ENCODE results near the gene HOXB8.

HOXB8 gene

DNA sequence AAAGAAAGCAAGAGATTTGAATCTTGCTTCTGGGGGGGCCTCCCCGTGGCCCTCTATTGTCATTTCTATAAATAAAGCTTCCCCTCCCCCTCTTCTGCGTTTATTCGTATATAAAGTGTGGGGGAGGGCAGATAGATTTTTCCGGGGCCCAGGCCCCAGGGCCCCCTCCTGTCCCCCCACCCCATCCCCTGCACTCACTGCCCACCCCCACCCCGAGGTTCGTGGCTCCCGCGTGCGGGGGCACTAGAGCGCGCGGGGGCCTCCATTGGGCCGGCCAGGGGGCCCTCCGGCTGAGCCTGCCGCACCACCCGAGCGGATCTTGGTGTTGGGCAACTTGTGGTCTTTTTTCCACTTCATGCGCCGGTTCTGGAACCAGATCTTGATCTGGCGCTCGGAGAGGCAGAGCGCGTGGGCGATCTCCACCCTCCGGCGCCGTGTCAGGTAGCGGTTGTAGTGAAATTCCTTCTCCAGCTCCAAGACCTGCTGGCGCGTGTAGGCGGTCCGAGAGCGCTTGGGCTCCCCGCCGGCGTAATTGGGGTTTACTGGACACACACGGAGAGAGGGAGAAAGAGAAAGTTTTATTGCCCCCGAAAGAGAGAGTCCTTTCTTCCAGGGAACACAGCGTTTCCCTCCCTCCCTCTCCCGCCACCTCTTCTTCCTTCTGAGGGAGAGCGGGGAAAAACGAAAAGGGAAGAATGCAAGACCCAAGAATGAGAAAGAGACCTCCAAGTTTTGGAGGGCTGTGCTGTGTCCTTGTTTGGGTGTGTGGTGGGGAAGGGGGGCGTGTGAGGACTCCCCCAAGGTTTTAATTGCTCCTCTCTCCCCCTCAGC is 38.4 kb downstream of the HOXB8 start:
- H3K4me1 ChIP-seq: peaks cover 28% of the 10 kb centered on the region
- peak overlapping the region; percentile 58 for H3K4me3 ChIP-seq
- DNase-seq (ENCODE audit: low spot score in 2 of 2): peak in 1 of 2 experiments; percentile 67
- H3K36me3 ChIP-seq (replicated peaks): no peaks in the 10 kb centered on the region
- H3K9me3 ChIP-seq: no peaks in the 10 kb centered on the region
- no peaks in the 10 kb centered on the region for H3K27me3 ChIP-seq (ENCODE audit: low read depth)
- in situ Hi-C loops (cut with MboI; ENCODE audit: low sequenced_read_pairs): loop anchor here (5.0 kb wide), 1 partner anchor 34 kb away; no protein-coding TSS in a partner anchor

DNA sequence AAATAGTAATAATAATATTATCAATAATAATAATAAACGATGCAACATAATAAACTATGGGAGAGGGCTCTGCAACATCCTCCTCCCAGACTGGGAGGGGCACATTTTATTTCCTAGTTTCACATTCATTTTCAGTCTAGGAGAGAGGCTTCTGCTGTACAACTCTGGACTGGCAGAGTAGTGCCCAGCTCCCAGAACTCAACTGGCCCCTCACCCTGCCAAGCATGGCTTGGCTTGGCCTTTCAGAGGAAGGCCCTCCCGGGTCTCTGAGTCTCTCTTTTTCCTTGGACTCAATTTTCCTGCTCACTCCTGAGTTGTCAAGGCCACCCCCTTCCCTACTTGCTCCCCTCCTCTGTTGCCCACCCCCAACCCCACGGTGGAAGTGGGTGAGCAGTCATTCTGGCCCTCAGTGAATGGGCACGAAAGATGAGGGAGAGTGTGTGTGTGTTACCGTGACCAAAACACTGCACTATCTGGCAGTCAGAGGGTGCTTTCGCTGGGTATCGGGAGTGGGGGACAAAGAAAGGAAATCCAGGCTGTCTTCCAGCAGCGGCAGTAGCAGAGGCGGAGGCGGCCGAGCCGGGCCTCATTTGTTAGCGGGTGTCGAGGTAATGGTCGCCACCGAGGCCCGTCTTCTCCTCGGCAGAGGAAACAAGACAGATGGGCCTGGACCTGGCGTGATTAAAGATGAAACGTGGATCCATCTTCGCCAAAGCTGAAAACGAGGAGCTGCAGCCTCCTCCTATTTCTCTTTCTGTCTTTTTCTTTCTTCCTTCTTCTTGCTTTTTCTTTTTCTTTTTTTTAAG is 39.2 kb downstream of the HOXB8 start:
- DNase-seq (ENCODE audit: low spot score in 2 of 2): peak in 1 of 2 experiments; percentile 36

DNA sequence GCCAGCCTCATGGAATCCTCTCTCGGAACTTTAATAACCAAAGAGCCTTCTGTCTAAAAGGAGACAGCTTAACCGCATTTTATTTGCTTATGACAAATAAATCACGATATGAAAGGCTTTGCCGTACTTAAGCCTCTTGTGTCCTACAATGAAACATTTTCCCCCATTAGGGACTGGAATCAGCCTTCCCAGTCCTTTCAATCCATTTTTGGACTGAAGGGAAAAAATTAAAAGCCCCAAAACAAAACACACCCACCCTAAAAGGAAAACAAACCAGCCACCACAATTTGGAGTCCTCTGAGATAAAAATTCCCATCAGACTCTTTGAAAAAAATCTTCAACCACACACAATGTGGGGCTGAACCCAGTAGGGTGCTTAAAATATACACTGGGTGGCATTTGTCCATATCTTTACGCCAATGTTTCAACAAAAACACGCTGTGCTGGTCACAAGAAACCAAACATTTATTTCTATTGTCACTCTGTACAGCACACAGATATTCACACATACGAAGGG is 40.0 kb downstream of the HOXB8 start:
- Histone ChIP-seq H3K4me3 (no peak overlapping the region), H3K36me3 (replicated peaks) (no peaks in the 10 kb centered on the region), H3K27me3 (ENCODE audit: low read depth) (no peaks in the 10 kb centered on the region), H3K4me1 (peaks cover 28% of the 10 kb centered on the region), H3K9me3 (no peaks in the 10 kb centered on the region)
- in situ Hi-C loops (cut with MboI; ENCODE audit: low sequenced_read_pairs): loop anchor here (5.0 kb wide), 1 partner anchor 33 kb away; no protein-coding TSS in a partner anchor
- peak; percentile 55 to 97 for DNase-seq (ENCODE audit: low spot score in 2 of 2)

More for the DNA sequence above, 39.2 kb downstream of the HOXB8 start:
- in situ Hi-C loops (cut with MboI; ENCODE audit: low sequenced_read_pairs): loop anchor here (5.0 kb wide), 1 partner anchor 34 kb away; no protein-coding TSS in a partner anchor
- H3K9me3 ChIP-seq: no peaks in the 10 kb centered on the region
- H3K4me1 ChIP-seq: peaks cover 28% of the 10 kb centered on the region
- H3K36me3 ChIP-seq (replicated peaks): no peaks in the 10 kb centered on the region
- no peaks in the 10 kb centered on the region for H3K27me3 ChIP-seq (ENCODE audit: low read depth)
- peak overlapping the region; percentile 2; the same call in 1 of the 2 replicates for H3K4me3 ChIP-seq

DNA sequence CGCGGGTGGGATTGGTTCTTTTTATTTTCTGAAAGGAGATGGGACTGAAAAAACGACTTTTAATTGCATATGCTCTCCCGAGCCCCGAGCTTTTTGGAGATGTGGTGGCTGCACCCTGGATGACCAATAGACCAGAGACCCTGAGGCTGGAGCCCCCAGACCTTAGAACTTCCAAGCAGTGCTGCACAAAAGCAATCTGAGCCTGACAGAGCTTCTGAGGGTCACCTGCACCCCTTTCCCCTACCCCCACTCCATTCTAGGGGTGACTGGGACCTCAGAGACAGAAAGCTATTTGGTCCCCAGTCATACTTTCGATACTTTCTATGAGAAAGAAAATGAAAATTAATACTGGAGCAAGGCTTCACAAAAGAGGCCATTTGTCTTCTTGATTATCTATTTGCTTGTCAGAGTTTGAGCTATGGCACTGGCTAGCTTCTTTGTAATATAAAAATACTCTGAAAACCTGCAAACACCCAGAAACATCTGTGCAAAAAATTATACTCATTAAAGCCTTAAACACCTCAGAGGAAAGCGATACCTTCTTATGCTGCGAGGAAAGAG is 40.5 kb downstream of the HOXB8 start:
- in situ Hi-C loops (cut with MboI; ENCODE audit: low sequenced_read_pairs): loop anchor here (5.0 kb wide), 1 partner anchor 32 kb away; no protein-coding TSS in a partner anchor
- DNase-seq (ENCODE audit: low spot score in 2 of 2): no peak
- no peaks in the 10 kb centered on the region for H3K36me3 ChIP-seq (replicated peaks)
- no peaks in the 10 kb centered on the region for H3K27me3 ChIP-seq (ENCODE audit: low read depth)
- no peaks in the 10 kb centered on the region for H3K9me3 ChIP-seq
- H3K4me3 ChIP-seq: peak overlapping the region; percentile 5
- H3K4me1 ChIP-seq: peaks cover 28% of the 10 kb centered on the region

DNA sequence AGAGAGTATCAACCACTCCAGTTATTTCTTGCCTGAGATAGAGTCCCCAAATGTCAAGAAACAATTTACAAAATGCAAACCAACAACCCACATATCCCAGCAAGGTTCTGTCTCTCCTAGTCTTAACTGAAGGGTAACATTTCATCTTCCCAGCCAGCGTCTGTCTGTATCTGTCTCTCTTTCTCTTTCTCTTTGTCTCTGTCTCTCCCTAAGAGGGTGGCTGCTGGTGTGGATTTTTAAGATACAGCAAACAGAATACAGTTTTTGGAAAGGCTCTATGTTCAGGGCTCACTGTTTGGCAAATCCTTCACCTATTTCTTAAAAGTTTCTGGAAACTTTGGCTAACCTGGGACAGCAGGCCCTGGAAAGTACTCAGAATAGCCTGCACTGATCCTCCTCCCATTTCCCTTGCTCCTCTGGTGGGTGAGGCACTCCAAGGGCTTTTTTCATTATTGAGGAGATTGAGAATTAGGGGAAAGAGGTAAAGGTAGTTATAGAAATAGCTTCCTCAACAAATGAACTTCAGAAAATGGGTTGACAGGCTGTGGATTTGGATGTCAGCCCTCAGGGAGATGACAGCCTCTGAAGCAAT is 43.2 kb downstream of the HOXB8 start:
- Histone ChIP-seq H3K27me3 (ENCODE audit: low read depth) (no peaks in the 10 kb centered on the region), H3K4me3 (no peak overlapping the region), H3K4me1 (peaks cover 28% of the 10 kb centered on the region), H3K36me3 (replicated peaks) (no peaks in the 10 kb centered on the region), H3K9me3 (no peaks in the 10 kb centered on the region)
- no peak for DNase-seq (ENCODE audit: low spot score in 2 of 2)
- in situ Hi-C loops (cut with MboI; ENCODE audit: low sequenced_read_pairs): no loop called here

DNA sequence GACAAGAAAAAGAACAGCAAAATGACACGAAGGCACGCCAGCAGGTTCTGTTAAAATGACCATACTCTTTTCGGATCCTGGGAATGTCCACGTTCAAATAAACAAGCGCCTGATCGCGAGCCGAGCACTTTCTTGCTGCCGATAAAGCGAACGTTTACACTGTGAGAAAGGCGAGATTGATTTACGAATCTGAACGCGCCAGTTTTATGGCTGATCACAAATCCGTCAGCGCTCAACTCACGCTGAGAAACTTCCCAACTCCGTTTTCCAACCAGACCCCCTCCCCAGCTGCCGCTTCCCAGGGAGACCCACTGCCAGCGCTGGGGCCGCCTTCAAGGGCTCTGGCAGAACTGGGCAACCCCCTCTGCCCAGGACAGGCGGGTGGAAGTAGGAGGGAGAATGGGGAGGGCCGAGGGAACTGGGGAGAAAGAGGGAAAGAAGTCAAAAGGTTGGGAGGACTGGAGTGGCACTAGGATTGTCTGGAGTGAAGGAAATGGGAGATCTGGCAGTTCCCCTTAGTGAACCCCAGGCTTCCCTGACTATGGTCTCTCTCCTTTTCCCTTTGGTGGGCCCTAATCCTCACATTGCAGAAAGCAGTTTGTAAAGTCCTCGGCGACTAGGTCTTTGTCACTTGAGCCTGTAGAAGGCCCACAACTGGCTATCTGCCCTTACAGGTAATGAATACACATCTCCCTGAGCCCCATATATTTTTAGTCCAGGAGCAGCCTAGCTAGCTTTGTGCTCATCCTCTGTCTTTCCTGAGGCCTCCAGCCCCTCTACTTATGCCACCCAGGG is 43.9 kb downstream of the HOXB8 start:
- Histone ChIP-seq H3K9me3 (no peaks in the 10 kb centered on the region), H3K27me3 (ENCODE audit: low read depth) (no peaks in the 10 kb centered on the region), H3K4me1 (peaks cover 27% of the 10 kb centered on the region), H3K4me3 (no peak overlapping the region), H3K36me3 (replicated peaks) (no peaks in the 10 kb centered on the region)
- no peak for DNase-seq (ENCODE audit: low spot score in 2 of 2)
- in situ Hi-C loops (cut with MboI; ENCODE audit: low sequenced_read_pairs): no loop called here

DNA sequence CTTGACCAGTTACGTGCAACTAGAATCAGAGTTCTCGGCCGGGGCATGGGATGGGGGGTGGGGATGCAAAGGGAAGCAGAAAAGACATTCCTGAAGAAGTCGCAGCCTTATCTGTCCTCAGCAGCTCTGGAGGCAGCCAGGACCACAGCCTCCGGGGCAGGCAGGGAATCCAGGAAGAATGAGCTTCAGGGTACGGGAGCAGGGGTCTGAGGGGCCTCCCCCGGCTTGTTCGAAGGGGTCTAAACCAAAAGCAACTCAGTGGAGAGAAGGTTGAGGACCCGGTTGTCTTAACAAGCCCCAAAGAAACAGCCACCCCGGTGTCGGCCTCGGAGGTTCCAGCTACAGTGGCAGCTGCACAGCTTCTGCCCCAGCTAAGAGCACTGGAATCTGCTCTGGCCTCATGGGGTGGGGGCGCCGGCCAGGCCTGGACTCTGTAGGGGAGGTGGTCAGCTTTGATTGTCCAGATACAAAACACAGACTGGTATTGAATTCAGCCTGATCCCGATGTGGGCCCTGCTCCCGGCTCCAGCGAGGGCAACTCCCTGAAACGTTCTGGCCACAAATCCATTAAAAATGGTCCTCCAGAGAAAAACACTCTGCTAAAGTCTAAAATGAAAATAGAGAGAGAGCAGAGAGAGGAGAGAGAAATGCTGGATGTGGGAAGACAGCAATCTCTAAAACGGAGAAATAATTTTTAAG is 44.6 kb downstream of the HOXB8 start:
- DNase-seq (ENCODE audit: low spot score in 2 of 2): no peak
- Histone ChIP-seq H3K36me3 (replicated peaks) (no peaks in the 10 kb centered on the region), H3K9me3 (no peaks in the 10 kb centered on the region), H3K4me3 (no peak overlapping the region), H3K4me1 (peaks cover 20% of the 10 kb centered on the region), H3K27me3 (ENCODE audit: low read depth) (no peaks in the 10 kb centered on the region)
- in situ Hi-C loops (cut with MboI; ENCODE audit: low sequenced_read_pairs): no loop called here

DNA sequence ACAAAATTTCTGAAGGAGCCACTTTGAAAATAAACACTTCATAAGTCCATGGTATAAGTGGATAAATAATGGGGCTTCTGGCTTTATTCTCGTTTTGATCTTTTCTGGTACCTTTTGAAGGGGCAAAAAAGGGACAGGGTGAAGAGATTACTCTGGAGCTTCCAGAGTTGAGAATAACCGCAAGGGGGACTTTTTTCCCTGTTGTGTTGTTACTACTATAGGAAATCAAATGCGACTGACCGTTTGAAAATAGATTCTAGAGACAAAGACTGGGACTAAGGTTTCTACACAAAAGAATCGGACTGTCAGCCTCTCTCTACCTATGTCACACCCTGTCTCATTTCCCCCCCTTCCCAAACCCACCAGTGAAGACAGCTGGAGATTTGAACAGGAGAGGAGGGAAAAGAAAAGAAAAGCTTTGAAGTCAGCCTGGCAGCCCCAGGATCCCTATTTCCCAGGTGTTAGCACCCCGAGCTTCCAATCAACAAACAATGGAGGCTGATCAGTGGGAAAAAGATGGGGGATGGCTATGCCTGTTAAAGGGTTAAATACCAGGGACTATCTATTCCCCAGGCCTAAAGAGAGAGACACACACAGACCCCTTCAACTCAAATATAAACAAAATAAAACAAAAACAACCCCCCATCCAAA is 45.3 kb downstream of the HOXB8 start:
- Histone ChIP-seq H3K27me3 (ENCODE audit: low read depth) (no peaks in the 10 kb centered on the region), H3K36me3 (replicated peaks) (no peaks in the 10 kb centered on the region)
- no peak for DNase-seq (ENCODE audit: low spot score in 2 of 2)

DNA sequence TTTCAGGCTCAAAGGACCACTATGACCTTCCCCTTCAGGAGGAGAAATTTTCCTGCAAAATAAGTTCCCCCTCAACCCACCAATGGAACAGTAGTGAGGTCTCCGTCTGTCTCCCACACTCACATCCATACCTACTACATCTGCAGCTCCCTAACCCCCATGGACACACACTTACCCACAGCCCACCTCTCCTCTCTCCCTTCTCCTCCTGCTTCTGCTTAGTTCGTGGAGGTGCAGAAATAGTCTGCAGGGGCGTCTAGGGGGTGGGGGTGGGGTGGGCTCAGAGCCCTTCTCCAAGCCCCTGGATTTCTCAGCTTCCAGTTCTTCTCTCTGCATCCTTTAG is 45.9 kb downstream of the HOXB8 start:
- H3K4me1 ChIP-seq: peaks cover 12% of the 10 kb centered on the region
- no peaks in the 10 kb centered on the region for H3K36me3 ChIP-seq (replicated peaks)
- in situ Hi-C loops (cut with MboI; ENCODE audit: low sequenced_read_pairs): no loop called here
- H3K27me3 ChIP-seq (ENCODE audit: low read depth): no peaks in the 10 kb centered on the region
- DNase-seq (ENCODE audit: low spot score in 2 of 2): no peak
- no peaks in the 10 kb centered on the region for H3K9me3 ChIP-seq
- no peak overlapping the region for H3K4me3 ChIP-seq

More for the DNA sequence above, 45.3 kb downstream of the HOXB8 start:
- in situ Hi-C loops (cut with MboI; ENCODE audit: low sequenced_read_pairs): no loop called here
- peaks cover 16% of the 10 kb centered on the region for H3K4me1 ChIP-seq
- H3K9me3 ChIP-seq: no peaks in the 10 kb centered on the region
- H3K4me3 ChIP-seq: no peak overlapping the region

DNA sequence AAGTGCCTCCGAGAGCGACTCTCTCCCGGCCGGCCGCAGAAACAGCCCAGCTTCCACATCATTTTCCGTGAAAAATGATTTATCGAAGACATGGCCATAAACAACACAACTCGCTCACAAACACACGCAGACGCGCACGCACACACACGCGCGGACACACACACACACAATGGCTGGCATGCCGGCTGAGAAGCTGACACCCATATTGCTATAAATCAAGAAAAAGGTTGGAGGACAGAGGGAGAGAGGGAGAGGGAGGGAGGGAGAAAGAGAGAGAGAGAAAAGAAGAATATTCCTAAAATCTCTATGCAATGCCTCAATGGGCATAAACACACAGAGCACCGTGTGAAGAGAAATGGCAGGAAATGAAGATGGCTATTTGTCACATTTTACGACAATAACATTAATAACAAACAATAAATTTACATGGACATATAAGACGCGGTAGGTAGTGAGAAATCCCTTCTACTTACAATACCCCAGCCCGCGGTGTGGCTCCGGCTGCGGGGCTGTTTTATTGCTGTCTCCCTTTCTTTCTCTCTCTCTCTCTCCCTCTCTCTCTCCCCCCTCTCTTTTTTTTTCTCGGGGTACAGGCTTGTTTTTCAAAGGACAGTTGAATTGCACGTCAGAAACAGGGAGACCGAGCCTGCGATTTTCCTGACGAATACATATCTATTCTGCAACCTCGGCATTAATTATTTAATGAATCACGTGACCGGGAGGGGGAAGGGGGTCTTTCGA is 46.4 kb downstream of the HOXB8 start:
- H3K27me3 ChIP-seq (ENCODE audit: low read depth): no peaks in the 10 kb centered on the region
- peaks cover 10% of the 10 kb centered on the region for H3K4me1 ChIP-seq
- in situ Hi-C loops (cut with MboI; ENCODE audit: low sequenced_read_pairs): no loop called here
- H3K36me3 ChIP-seq (replicated peaks): no peaks in the 10 kb centered on the region
- H3K9me3 ChIP-seq: no peaks in the 10 kb centered on the region
- no peak overlapping the region for H3K4me3 ChIP-seq
- DNase-seq (ENCODE audit: low spot score in 2 of 2): no peak

DNA sequence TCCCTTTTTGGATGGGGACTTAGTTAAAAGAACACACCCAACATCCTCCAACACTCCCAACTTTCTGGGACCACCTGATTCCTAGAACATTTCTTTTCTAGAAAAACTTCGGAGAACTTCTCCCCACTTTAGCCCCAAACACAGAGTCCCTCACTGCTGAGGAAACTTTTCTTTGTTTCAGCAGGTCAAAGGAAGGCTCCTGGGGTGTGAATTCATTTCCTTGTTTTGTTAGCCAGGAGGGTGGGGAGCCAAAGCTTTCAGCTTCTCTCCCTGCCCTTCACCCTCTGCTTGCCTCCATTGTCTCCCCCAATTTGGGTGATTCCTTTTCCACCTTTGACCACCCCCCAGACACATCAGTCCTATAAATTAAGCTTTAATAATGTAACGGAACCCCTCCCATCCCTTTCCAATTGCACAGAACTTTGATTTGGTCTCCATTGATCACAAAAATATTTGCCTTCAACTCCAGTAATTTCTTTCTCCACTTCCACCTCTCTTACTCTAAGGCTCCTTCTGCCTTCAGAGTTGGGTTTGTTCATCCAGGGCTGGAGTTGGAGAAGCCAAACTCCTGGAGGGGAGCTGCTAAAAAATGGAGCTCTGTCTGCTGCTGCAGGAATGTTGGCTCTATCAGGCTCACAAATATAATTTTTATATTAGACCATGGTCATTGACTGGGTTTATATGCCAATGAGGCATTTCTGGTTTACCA is 47.3 kb downstream of the HOXB8 start:
- Histone ChIP-seq H3K9me3 (no peaks in the 10 kb centered on the region), H3K4me3 (no peak overlapping the region), H3K36me3 (replicated peaks) (no peaks in the 10 kb centered on the region), H3K4me1 (peaks cover 1% of the 10 kb centered on the region), H3K27me3 (ENCODE audit: low read depth) (no peaks in the 10 kb centered on the region)
- in situ Hi-C loops (cut with MboI; ENCODE audit: low sequenced_read_pairs): no loop called here
- DNase-seq (ENCODE audit: low spot score in 2 of 2): no peak
